Measurements from ENCODE around the gene ALG10.
"Not testable (repeated sequence)": the region's sequence is repeated elsewhere in the genome, so short reads cannot be mapped to it uniquely, and the experiment has no call there.

ALG10 gene, protein sequence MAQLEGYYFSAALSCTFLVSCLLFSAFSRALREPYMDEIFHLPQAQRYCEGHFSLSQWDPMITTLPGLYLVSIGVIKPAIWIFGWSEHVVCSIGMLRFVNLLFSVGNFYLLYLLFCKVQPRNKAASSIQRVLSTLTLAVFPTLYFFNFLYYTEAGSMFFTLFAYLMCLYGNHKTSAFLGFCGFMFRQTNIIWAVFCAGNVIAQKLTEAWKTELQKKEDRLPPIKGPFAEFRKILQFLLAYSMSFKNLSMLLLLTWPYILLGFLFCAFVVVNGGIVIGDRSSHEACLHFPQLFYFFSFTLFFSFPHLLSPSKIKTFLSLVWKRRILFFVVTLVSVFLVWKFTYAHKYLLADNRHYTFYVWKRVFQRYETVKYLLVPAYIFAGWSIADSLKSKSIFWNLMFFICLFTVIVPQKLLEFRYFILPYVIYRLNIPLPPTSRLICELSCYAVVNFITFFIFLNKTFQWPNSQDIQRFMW

DNA sequence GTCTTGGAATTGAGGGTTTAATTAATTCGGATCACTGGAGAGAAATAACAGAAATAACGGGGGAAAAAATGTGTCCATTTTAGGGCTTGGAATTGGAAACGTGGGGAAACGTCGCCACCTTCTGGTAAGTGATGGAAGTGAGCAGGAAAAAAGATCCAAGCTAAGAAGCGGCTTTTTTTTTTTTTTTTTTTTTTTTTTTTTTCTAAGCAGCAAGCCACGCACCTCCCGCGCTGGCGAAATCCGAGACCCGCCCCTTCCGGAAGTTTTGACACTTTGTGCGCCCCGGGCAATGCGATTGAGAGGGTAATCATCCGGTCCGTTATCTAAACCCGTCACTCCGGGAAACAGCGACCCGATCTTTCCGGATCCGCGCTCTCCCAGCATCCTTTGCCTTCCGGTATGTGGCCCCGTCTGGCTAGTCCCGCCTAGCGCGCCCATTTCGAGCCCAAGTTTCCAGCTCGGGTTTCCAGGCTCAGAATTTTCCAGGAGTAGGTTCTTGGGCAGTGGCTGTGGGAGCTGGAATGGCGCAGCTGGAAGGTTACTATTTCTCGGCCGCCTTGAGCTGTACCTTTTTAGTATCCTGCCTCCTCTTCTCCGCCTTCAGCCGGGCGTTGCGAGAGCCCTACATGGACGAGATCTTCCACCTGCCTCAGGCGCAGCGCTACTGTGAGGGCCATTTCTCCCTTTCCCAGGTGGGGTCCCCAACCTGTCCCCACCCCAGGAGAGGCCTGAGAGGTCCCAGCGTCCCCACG is at the start of gene ALG10:
Gene ALG10, plus strand, starts transcription at position 418 of the 752 bp plus-strand sequence. Its CDS starts 104 bp downstream, at position 522.
- in situ Hi-C loops (cut with MboI; ENCODE audit: low sequenced_read_pairs): no loop called here

DNA sequence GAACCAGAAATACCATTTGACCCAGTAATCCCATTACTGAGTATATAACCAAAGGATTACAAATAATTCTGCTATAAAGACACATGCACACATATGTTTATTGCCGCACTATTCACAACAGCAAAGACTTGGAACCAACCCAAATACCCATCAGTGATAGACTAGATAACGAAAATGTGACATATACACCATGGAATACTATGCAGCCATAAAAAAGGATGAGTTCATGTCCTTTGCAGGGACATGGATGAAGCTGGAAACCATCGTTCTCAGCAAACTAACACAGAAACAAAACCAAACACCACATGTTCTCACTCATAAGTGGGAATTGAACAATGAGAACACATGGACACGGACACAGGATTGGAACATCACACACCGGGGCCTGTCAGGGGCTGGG is 49.4 kb upstream of the ALG10 start:
- in situ Hi-C loops (cut with MboI; ENCODE audit: low sequenced_read_pairs): not testable (repeated sequence)

DNA sequence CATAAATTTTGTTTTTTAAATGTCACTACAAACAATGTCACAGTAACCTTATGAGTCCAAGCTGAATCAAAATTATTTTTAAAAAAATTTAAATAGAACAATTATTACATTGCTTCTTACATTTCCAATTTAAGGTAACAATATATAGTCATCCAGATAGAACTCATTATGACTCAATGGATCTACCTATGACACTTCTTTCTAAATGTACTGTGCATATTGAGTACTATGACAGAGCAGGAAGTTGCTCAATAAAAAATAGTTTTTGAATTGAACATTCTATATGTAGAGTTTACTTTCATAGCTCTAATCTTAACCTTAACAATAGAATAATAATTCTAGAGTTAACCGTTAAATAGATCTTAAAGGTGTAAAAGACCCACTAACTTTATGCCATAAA is 44.4 kb upstream of the ALG10 start:
- in situ Hi-C loops (cut with MboI; ENCODE audit: low sequenced_read_pairs): no loop called here

DNA sequence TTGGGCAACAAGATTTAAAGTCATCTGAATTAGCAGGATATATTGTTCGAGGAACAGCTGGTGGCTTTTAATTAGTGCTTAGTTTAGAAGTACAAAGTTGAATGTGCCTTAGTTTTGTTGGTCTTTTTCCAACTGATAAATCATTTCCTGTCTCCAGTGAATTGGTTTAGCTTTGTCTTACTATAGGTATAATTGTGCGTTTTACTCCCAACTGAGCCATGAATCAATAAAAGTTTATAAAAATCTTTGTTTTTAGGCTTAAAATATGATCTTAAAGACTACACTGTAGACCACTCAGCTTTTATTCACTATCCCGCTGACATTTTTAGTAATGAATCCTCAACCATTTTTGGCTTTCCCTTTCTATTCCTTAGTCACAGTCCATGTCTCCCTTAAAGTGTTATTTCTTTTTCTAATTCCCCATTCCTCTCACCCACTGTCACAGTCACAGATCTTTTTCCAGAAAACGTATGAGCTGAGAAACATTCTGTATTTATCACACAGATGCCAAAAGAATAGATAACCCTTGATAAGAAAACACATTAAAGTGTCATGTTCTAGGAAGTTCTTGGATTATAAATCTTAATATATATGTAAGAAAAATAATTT is 34.0 kb upstream of the ALG10 start:
- in situ Hi-C loops (cut with MboI; ENCODE audit: low sequenced_read_pairs): no loop called here

DNA sequence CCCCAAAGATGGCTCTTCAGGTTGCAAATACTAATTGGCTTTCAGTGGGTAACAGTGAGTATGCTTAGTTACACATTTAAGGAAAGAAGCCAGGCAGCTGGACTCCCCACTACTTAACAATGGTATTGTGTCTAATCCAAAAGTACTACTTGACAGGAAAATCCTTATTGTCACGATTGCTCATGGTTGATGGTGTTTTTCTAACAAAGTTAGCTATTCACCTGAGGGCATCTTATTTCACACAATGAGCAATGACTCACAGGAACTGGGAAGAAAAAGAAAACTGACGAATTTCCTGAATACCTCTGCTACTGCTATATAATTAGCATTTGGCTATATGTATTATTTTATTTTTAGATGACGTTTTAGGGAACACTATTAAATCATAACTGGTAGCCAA is 33.4 kb upstream of the ALG10 start:
- in situ Hi-C loops (cut with MboI; ENCODE audit: low sequenced_read_pairs): no loop called here

DNA sequence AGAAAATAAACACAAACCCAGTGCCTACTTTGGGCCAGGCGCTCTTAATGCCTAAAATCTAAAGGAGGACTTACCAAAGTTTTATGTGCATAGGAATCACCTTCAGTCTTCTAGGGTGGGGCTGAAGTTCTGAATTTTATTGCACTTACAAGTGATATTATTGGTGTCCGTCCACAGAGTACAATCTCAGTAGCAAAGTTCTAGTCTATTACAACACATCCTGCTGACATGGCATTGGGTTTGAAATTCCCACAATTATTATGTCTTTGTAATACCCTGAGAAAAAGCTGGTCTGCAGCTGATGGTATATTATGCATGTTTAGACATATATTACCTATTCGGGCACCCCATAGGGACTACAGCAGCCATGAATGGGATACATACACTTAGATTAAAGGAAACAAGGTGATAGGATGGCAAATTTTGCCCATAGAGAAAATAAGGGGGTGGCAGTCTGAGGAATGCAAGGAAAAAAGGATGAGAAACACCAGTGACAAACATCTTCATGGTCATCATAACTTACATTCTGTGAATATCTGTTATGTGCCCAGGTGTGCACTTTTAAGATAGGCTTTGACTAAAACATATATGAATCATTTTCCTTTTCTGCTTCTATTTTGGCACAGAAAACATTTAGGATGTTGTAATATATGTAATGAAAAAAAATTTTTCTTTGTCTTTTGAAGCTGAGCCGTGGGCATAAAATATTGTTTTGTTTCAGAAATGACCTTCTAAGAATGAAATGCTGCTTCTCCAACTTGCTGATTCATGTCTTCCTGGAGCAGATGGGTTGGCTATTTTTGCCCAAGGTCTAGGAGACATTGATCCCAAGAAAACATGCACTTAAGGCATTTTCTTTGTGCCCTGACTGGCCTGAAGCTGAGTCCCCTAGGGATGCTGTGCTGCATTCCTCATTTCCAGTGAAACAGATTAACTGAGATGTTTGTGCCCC is 27.2 kb upstream of the ALG10 start:
- in situ Hi-C loops (cut with MboI; ENCODE audit: low sequenced_read_pairs): no loop called here

DNA sequence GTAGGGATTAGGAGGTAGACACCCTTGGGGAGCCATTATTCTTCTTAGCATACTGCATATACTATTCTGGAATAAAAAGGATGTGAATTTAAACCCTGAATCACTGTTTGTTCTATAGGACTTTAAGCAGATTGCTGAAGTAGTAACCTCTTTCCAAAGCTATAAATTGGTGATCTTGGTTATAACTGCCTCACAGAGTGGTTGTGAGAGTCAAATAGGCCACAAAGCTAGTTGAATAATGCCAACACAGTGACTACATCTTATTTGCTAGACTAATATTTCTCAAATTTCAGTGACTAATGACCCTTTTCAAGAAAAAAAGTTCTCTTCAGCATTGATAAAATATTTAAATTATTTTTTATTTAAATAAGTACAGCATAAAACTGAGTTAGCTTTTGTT is 13.5 kb upstream of the ALG10 start:
- in situ Hi-C loops (cut with MboI; ENCODE audit: low sequenced_read_pairs): not testable (repeated sequence)

DNA sequence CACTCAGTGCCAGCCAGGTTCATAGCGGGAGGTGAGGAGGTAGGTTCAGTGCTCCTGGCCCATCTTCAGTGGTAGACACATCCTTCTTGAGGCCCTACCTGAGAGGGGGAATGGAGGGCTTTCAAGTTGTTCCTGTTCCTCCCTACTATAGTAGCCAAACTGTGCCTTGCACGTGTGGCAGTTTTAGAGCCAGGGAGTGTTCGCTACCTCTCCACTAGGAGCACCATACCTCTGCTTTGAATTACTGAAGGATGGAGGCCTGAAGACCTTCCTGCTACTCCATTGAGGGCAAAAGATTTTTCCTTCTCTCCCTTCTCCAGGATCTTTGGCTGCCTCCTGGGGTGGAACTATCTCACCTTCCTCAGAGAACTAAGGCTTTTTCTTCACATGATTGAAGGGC is 5.9 kb upstream of the ALG10 start:
- in situ Hi-C loops (cut with MboI; ENCODE audit: low sequenced_read_pairs): no loop called here

DNA sequence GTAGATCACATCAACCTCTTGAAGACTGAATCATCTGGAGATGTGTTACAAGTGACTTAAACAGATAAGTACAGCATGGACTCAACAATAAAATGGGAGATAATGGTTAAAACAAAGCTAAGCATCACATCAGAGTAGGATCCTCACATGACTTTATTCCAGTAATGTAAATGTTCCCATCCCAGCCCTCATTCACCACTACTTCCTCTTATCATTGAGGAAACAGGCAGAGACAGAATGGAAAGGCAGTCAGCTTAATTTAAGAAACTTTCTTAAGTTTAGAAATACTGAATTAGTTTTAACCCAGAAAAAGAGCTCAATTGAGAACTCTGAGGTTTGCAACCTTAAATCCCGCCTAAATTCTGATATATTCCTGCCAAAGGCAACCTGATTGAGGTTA is 1.2 kb upstream of the ALG10 start:
- in situ Hi-C loops (cut with MboI; ENCODE audit: low sequenced_read_pairs): no loop called here

DNA sequence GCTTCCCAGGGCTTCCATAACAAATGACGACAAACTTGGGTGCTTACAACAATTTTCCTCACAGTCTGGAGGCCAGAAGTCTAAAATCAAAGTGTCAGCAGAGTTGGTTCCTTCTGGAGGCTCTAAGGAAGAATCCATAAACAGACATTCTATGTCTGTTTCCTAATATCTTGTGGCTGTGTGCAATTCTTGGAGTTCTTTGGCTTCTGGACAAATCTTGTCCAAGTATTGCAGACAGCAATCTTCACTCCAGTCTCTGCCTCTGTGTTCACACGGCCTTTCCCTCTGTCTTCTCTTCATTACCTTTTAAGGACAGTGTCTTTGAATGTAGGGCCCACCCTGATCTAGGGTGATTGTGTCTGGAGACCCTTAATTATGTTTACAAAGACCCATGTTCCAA is 5.4 kb downstream of the ALG10 start:
- in situ Hi-C loops (cut with MboI; ENCODE audit: low sequenced_read_pairs): not testable (repeated sequence)

DNA sequence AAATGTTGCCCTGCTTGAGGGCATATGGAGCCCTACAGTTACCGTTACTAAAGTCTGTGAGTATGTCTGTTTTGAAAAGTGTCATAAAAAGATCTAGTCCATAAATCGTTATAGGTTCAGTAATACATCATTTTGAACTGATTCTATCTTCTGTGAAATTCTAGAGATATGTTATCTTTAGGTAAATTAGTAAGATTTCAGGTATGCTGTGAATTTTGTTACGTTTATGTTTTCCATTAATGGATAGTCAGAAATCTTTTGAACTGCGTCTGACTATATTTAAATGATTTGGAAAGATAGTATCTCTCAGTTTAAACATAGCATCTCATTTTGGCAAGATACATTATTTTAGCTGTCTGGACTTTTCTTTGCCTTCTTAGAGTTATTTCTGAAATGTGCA is 8.3 kb downstream of the ALG10 start:
- in situ Hi-C loops (cut with MboI; ENCODE audit: low sequenced_read_pairs): no loop called here

DNA sequence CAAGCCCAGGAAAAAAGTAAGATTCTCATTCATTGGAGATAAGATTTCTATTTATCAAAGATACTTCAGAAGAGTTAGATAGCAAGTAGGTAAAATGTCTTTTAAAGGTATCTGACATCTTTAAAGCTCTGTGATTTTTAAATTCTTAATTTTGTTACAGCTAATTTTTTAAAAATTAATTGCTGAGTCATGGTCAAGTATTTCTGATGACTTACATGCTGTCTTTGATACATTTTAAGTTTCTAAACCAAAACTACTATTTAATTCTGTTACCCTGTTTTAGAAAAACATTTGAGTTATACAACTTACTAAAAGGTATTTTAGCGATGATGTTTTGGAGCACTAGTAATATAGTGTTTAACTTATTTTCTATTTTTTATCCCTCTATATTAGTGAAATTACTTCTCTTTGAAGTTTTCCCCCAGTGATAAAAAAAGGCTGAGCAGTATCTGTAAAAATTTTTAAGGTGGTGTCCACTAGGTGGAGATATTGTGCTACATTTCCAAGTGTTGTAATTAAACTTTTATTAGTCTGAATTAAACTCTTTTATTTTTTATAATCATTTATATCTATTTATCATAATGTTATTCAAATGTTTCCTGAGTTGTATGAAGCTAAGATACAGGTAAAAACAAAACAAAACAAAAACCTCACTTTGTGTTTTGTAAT is 11.5 kb downstream of the ALG10 start:
- in situ Hi-C loops (cut with MboI; ENCODE audit: low sequenced_read_pairs): no loop called here

DNA sequence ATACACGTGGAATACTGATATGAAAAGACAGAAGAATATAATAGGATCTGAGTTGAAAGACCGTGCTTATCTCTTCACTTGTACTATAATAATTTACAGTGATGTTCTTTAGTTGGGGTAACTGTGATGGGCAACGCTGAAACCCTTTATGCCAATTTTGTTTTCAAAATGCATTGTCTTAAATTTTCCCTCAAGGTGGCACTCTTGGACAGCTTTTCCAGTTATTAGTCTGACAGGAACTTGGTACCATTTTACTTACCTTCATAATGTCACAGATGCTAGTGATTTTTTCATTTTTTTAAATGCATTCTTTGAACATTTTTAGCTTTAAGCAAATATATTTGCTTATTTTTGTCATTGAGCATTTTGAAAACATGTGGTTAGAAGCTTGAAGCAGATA is 16.1 kb downstream of the ALG10 start:
- in situ Hi-C loops (cut with MboI; ENCODE audit: low sequenced_read_pairs): not testable (repeated sequence)

DNA sequence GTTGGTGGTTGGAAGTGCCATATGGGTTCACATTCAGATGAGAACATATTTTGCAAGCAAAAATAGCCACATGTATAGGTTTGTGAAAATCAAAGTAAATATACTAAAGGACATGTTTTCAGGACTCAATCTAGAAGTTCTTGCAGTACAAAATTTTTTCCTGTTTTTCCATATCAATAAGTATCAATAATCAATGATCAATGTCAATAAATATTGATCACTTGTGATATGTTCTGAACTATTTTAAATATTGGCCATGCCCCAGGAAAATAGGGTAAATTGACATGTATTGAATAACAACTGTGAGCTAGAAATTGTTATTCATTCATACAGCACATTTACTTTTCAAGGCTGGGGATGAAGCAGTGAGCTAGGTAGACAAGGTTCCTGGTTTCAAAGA is 24.3 kb downstream of the ALG10 start:
- in situ Hi-C loops (cut with MboI; ENCODE audit: low sequenced_read_pairs): no loop called here

DNA sequence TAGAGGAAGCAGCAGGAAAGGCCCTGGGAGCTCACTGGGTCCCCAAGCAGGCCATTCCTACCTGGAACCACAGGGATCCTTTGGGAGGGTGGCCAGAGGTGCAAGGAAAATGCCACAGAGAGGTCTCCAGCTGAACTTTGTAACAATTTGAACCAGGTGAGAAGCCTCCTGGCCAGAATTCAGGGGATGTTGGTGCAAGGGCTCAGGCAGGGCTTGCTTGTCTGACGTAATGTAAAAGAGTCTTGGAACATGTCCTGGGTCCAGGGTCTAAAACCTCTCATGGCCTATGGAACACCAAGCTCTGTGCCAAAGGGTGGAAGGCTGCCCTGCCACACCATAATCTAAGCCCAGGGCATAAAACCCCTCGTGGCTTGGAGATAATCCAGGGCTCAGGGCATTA is 25.6 kb downstream of the ALG10 start:
- in situ Hi-C loops (cut with MboI; ENCODE audit: low sequenced_read_pairs): not testable (repeated sequence)

DNA sequence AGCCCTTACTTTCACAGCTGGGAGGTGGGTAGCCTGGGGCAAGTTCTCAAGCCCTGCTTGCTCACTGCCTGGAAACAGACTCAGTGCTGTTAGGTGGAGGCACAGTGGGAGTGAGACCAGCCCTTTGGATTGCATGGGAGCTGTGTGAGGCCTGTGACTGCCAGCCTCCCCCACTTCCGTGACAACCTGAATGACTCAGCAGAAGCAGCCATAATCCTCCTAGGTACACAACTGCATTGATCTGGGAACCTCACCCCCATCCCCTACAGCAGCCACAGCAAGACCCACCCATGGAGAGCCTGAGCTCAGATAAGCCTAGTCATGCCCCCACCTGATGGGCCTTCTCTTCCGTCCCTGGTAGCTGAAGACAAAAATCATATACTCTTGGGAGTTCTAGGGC is 26.4 kb downstream of the ALG10 start:
- in situ Hi-C loops (cut with MboI; ENCODE audit: low sequenced_read_pairs): no loop called here

DNA sequence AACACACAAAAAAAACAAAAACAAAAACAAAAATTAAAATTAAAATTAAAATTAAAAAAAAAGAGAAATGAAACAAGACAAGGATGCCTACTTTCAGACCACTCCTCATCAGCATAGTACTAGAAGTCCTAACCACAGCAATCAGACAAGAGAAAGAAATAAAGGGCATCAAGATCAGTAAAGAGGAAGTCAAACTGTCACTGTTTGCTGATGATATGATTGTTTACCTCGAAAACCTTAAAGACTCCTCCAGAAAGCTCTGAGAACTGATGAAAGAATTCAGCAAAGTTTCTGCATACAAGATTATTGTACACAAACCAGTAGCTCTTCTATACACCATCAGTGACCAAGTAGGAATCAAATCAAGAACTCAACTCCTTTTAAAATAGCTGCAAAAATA is 29.2 kb downstream of the ALG10 start:
- in situ Hi-C loops (cut with MboI; ENCODE audit: low sequenced_read_pairs): no loop called here

DNA sequence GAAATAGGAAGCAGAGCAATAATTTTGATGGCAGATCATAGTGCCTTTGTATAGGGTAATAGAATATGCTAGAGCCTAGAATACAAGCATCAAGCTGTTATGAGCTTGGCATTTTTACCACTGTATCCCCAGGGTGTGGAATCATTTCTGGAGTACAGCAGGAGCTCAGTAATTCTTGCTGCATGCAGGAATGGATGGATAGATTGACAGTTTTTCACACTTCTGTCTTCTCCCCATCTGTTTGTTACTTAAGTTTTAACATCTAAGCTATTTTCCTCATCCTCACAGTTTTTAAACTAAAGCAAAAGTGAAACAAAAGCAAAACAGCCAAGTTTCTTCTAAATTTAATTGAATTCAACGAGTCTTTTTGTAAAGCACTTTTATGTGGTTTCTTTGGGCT is 32.6 kb downstream of the ALG10 start:
- in situ Hi-C loops (cut with MboI; ENCODE audit: low sequenced_read_pairs): no loop called here

Data from hTERT RPE-1 (cell line).